Activated T-cell treated with anti-CD3 and anti-CD28 coated beads, Interleukin-2, amount 50 U/mL, for 1 hour (primary cell): ENCODE measurements around the gene MPPED1.

Source experiments
- DNase-seq: peaks from one replicate; pipeline ENCODE4 v3.0.0-alpha.2; 2020

MPPED1 gene

GRCh38 chr22:43550024-43550620 is 138.3 kb downstream of the MPPED1 start:
- DNase-seq: no peak

- DNase-seq: no peak
Observed at GRCh38 chr22:43550672-43551071, 138.9 kb downstream of the MPPED1 start.

- no peak for DNase-seq
Observed at GRCh38 chr22:43553451-43554258, 141.8 kb downstream of the MPPED1 start.

GRCh38 chr22:43554259-43554636 is 142.4 kb downstream of the MPPED1 start:
- DNase-seq: no peak

GRCh38 chr22:43554694-43555365 is 143.0 kb downstream of the MPPED1 start:
- no peak for DNase-seq

GRCh38 chr22:43555561-43556515 is 144.0 kb downstream of the MPPED1 start:
- no peak for DNase-seq
